K562 (cell line): ENCODE results near the gene HNRNPA2B1. TPM values are rescaled to one million over a fixed set of nuclear protein-coding genes. Genes with fewer than 3 reads are reported as not detected.

Source experiments
- ARHGAP35 ChIP-seq: fragments of 450-650 bp; IDR thresholded peaks from 2 replicates; pipeline ENCODE4 v1.6.1; 2018; ENCODE audit not compliant: partially characterized antibody
- ESRRB ChIP-seq: fragments of 250-450 bp; sonication (Bioruptor Pico); IDR thresholded peaks from 2 replicates; pipeline ENCODE4 v1.5.0; 2020; ENCODE audit warnings: mild to moderate bottlenecking, moderate library complexity, borderline replicate concordance
- SMC3 ChIP-seq: conservative IDR thresholded peaks from 2 replicates; pipeline ENCODE4 v1.6.1; 2011; ENCODE audit warnings: low read depth, low read length, improper control_type of control experiment; ENCODE audit not compliant: insufficient read depth
- ZNF707 ChIP-seq: fragments of 250-450 bp; sonication (Bioruptor Pico); conservative IDR thresholded peaks from 2 replicates; pipeline ENCODE4 v1.8.0; 2022; ENCODE audit warnings: inconsistent platforms, mild to moderate bottlenecking, moderate library complexity
- polyA plus RNA-seq, 8 experiments: library from polyadenylated mRNA; depleted of rRNA in 4 of 8; stranded (reverse) in 5 of 8; unstranded in 3 of 8; fragments of >200 nt; fragmentation: Nextera tagmentation in 2 of 8; fragmentation: Illumina TruSeq in 1 of 8; extraction: Ambion mirVana in 2 of 8; extraction: Trizol in 1 of 8; gene quantifications; 2 replicates each; pipeline versions ENCODE4 v1.2.1 to v1.2.3, GENCODE V29; 2011 to 2014; ENCODE audit warnings: inconsistent platforms in 1 of 8, missing spikeins in 1 of 8
- total RNA-seq, 7 experiments: library from RNA; depleted of rRNA in 6 of 7; stranded (reverse); fragments of >200 nt in 6 of 7; fragmentation: Illumina TruSeq in 2 of 7; extraction: Trizol in 2 of 7; gene quantifications; 2 replicates each; pipeline versions ENCODE4 v1.2.1 to v1.2.3, GENCODE V29; 2011 to 2021; ENCODE audit warnings: low replicate concordance in 1 of 7
- TF ChIP-seq, protein P1 (sequence below): fragments of 450-650 bp; formaldehyde crosslinking; IDR thresholded peaks from 2 replicates; pipeline ENCODE4 v1.4.0; 2020; ENCODE audit warnings: mild to moderate bottlenecking, moderate library complexity
- TF ChIP-seq, protein P2 (sequence below), 2 experiments: fragments of 150-350 bp in 1 of 2; IDR thresholded peaks; 2 replicates each; pipeline ENCODE4 v1.6.1; 2012 to 2016; ENCODE audit warnings: low read depth in 2 of 2, low read length in 2 of 2, mild to moderate bottlenecking in 1 of 2, moderate library complexity in 1 of 2
- TF ChIP-seq, protein P3 (sequence below), 2 experiments: fragments of 450-650 bp in 1 of 2; sonication (generic) in 1 of 2; formaldehyde crosslinking in 1 of 2; IDR thresholded peaks; 2 replicates each; pipeline versions ENCODE4 v1.7.1 to v1.9.0; 2016 to 2022; ENCODE audit warnings: inconsistent platforms in 1 of 2, mild to moderate bottlenecking in 1 of 2, missing genetic modification reagents in 1 of 2

Gene HNRNPA2B1
- total and polyA plus RNA-seq, 9 of the 15 experiments (the other 6 are each of a cell fraction or from before 2014, with no cell fraction given) = 630 to 1,989 (median 865) TPM

DNA sequence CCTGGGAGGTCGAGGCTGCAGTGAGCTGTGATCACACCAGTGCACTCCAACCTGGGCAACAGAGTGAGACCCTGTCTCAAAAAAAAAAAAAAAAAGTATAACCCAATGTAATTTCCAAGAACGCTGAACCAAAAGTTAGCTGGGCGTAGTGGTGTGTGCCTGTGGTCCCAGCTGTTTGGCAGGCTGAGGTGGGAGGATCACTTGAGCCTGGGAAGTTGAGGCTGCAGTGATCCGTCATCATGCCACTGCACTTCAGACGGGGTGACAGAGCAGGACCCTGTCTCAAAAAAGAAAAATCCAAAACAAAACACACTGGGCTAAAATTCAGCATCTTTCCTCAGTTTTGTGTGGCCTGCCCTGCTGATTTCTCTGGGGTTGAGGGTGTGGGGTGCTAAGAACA lies 21.1 kb downstream of the HNRNPA2B1 start (continued):
- TF ChIP-seq, protein P1, sequence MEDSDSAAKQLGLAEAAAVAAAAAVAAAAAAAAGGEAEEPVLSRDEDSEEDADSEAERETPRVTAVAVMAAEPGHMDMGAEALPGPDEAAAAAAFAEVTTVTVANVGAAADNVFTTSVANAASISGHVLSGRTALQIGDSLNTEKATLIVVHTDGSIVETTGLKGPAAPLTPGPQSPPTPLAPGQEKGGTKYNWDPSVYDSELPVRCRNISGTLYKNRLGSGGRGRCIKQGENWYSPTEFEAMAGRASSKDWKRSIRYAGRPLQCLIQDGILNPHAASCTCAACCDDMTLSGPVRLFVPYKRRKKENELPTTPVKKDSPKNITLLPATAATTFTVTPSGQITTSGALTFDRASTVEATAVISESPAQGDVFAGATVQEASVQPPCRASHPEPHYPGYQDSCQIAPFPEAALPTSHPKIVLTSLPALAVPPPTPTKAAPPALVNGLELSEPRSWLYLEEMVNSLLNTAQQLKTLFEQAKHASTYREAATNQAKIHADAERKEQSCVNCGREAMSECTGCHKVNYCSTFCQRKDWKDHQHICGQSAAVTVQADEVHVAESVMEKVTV (CRISPR knock-in tag) = no peak
- no peak for TF ChIP-seq SMC3
- TF ChIP-seq, protein P2, sequence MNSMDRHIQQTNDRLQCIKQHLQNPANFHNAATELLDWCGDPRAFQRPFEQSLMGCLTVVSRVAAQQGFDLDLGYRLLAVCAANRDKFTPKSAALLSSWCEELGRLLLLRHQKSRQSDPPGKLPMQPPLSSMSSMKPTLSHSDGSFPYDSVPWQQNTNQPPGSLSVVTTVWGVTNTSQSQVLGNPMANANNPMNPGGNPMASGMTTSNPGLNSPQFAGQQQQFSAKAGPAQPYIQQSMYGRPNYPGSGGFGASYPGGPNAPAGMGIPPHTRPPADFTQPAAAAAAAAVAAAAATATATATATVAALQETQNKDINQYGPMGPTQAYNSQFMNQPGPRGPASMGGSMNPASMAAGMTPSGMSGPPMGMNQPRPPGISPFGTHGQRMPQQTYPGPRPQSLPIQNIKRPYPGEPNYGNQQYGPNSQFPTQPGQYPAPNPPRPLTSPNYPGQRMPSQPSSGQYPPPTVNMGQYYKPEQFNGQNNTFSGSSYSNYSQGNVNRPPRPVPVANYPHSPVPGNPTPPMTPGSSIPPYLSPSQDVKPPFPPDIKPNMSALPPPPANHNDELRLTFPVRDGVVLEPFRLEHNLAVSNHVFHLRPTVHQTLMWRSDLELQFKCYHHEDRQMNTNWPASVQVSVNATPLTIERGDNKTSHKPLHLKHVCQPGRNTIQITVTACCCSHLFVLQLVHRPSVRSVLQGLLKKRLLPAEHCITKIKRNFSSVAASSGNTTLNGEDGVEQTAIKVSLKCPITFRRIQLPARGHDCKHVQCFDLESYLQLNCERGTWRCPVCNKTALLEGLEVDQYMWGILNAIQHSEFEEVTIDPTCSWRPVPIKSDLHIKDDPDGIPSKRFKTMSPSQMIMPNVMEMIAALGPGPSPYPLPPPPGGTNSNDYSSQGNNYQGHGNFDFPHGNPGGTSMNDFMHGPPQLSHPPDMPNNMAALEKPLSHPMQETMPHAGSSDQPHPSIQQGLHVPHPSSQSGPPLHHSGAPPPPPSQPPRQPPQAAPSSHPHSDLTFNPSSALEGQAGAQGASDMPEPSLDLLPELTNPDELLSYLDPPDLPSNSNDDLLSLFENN (IDR thresholded peaks at IDR 0.05; ENCODE audit: low read depth in 2 of 2, low read length in 2 of 2) = no peak
- TF ChIP-seq, protein P3, sequence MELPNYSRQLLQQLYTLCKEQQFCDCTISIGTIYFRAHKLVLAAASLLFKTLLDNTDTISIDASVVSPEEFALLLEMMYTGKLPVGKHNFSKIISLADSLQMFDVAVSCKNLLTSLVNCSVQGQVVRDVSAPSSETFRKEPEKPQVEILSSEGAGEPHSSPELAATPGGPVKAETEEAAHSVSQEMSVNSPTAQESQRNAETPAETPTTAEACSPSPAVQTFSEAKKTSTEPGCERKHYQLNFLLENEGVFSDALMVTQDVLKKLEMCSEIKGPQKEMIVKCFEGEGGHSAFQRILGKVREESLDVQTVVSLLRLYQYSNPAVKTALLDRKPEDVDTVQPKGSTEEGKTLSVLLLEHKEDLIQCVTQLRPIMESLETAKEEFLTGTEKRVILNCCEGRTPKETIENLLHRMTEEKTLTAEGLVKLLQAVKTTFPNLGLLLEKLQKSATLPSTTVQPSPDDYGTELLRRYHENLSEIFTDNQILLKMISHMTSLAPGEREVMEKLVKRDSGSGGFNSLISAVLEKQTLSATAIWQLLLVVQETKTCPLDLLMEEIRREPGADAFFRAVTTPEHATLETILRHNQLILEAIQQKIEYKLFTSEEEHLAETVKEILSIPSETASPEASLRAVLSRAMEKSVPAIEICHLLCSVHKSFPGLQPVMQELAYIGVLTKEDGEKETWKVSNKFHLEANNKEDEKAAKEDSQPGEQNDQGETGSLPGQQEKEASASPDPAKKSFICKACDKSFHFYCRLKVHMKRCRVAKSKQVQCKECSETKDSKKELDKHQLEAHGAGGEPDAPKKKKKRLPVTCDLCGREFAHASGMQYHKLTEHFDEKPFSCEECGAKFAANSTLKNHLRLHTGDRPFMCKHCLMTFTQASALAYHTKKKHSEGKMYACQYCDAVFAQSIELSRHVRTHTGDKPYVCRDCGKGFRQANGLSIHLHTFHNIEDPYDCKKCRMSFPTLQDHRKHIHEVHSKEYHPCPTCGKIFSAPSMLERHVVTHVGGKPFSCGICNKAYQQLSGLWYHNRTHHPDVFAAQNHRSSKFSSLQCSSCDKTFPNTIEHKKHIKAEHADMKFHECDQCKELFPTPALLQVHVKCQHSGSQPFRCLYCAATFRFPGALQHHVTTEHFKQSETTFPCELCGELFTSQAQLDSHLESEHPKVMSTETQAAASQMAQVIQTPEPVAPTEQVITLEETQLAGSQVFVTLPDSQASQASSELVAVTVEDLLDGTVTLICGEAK (IDR thresholded peaks at IDR 0.05) = no peak
- TF ChIP-seq, protein P3 (CRISPR knock-in tag; IDR thresholded peaks at IDR 0.05) = no peak
- TF ChIP-seq ARHGAP35 = no peak
- TF ChIP-seq ZNF707 (CRISPR knock-in tag) = no peak
- no peak for TF ChIP-seq ESRRB
- TF ChIP-seq, all 486 proteins: peak for 0
